Neural cell (in vitro differentiated cells): ENCODE measurements around the gene INSIG1. TPM values are rescaled to one million over a fixed set of nuclear protein-coding genes. Genes with fewer than 3 reads are reported as not detected.

Experiments used
- H2AFZ ChIP-seq: fragments of 200-600, 300-800 bp; sonication (generic), shearing (Covaris generic); 2 replicates; pipeline ENCODE4 v1.6.0; 2014; ENCODE audit warnings: low read depth, mild to moderate bottlenecking, antibody characterized with exemption, low read length, moderate library complexity
- H3F3A ChIP-seq: fragments of 200-600 bp; shearing (Covaris generic); 2 replicates; pipeline ENCODE4 v1.6.1; 2016; ENCODE audit warnings: mild to moderate bottlenecking, moderate library complexity, mixed read lengths, antibody characterized with exemption, low read length; ENCODE audit not compliant: insufficient read depth, poor library complexity, severe bottlenecking
- H3K27ac ChIP-seq: fragments of 200-600, 300-800 bp; sonication (generic), shearing (Covaris generic); 2 replicates; pipeline ENCODE4 v1.5.1; 2014; ENCODE audit warnings: mild to moderate bottlenecking, low read length, moderate library complexity
- H3K27me3 ChIP-seq: fragments of 300-800, 200-600 bp; sonication (generic), shearing (Covaris generic); 2 replicates; pipeline ENCODE4 v1.6.0; 2014; ENCODE audit warnings: mild to moderate bottlenecking, low read depth, low read length, moderate library complexity; ENCODE audit not compliant: insufficient read depth
- H3K36me3 ChIP-seq: fragments of 300-800, 200-600 bp; sonication (generic), shearing (Covaris generic); 2 replicates; pipeline ENCODE4 v1.5.1; 2014; ENCODE audit warnings: mild to moderate bottlenecking, antibody characterized with exemption, low read length, moderate library complexity; ENCODE audit not compliant: insufficient read depth
- H3K4me2 ChIP-seq: fragments of 300-800, 200-600 bp; sonication (generic), shearing (Covaris generic); 2 replicates; pipeline ENCODE4 v1.6.0; 2014; ENCODE audit warnings: mild to moderate bottlenecking, low read length
- H3K4me3 ChIP-seq: fragments of 300-800, 200-600 bp; sonication (generic), shearing (Covaris generic); 2 replicates; pipeline ENCODE4 v1.5.1; 2014; ENCODE audit warnings: mild to moderate bottlenecking, low read length, moderate library complexity
- H3K79me2 ChIP-seq: fragments of 200-600 bp; shearing (Covaris generic); replicated peaks from 2 replicates; pipeline ENCODE4 v1.6.0; 2014; ENCODE audit warnings: mild to moderate bottlenecking, low read length, moderate library complexity; ENCODE audit not compliant: insufficient read depth
- H3K9ac ChIP-seq: fragments of 300-800, 200-600 bp; sonication (generic), shearing (Covaris generic); 2 replicates; pipeline ENCODE4 v1.6.1; 2016; ENCODE audit warnings: mild to moderate bottlenecking, low read length, mixed read lengths
- H3K9me2 ChIP-seq: fragments of 200-600 bp; shearing (Covaris generic); 2 replicates; pipeline ENCODE4 v1.6.1; 2016; ENCODE audit warnings: mild to moderate bottlenecking, low read length, mixed read lengths; ENCODE audit not compliant: insufficient read depth
- H3K9me3 ChIP-seq: fragments of 200-600, 300-800 bp; sonication (generic), shearing (Covaris generic); 2 replicates; pipeline ENCODE4 v1.6.1; 2016; ENCODE audit warnings: mild to moderate bottlenecking, mixed run types, low read length, moderate library complexity, mixed read lengths
- H4K20me1 ChIP-seq: fragments of 200-600 bp; shearing (Covaris generic); 2 replicates; pipeline ENCODE4 v1.6.1; 2016; ENCODE audit warnings: mild to moderate bottlenecking, mixed run types; ENCODE audit not compliant: insufficient read depth
- CTCF ChIP-seq: fragments of 450-650 bp; IDR thresholded peaks from 2 replicates; pipeline ENCODE4 v1.5.1; 2014; ENCODE audit warnings: antibody characterized with exemption, mild to moderate bottlenecking, moderate library complexity; ENCODE audit not compliant: poor library complexity, severe bottlenecking
- EP300 ChIP-seq: fragments of 450-650 bp; conservative IDR thresholded peaks from 2 replicates; pipeline ENCODE4 v1.6.1; 2014; ENCODE audit warnings: antibody characterized with exemption, mild to moderate bottlenecking, moderate library complexity; ENCODE audit not compliant: poor library complexity, severe bottlenecking
- EZH2 ChIP-seq: fragments of 200-600, 300-800 bp; shearing (Covaris generic), sonication (generic); IDR thresholded peaks from 2 replicates; pipeline ENCODE4 v1.6.1; 2014; ENCODE audit warnings: antibody characterized with exemption, low read length, borderline replicate concordance, mild to moderate bottlenecking; ENCODE audit not compliant: insufficient read depth, poor library complexity, severe bottlenecking
- MXI1 ChIP-seq: fragments of 450-650 bp; conservative IDR thresholded peaks from 2 replicates; pipeline ENCODE4 v1.6.1; 2014; ENCODE audit warnings: antibody characterized with exemption, mild to moderate bottlenecking; ENCODE audit not compliant: poor library complexity, severe bottlenecking
- POLR2AphosphoS5 ChIP-seq: IDR thresholded peaks from 2 replicates; pipeline ENCODE4 v1.6.1; 2012
- RAD21 ChIP-seq: fragments of 450-650 bp; conservative IDR thresholded peaks from 2 replicates; pipeline ENCODE4 v1.6.1; 2014; ENCODE audit warnings: antibody characterized with exemption, mild to moderate bottlenecking, moderate library complexity
- REST ChIP-seq: IDR thresholded peaks from 2 replicates; pipeline ENCODE4 v1.6.1; 2012; ENCODE audit warnings: borderline replicate concordance
- SMC3 ChIP-seq: fragments of 450-650 bp; conservative IDR thresholded peaks from 2 replicates; pipeline ENCODE4 v1.6.1; 2014; ENCODE audit warnings: antibody characterized with exemption, mild to moderate bottlenecking, moderate library complexity; ENCODE audit not compliant: poor library complexity
- TAF1 ChIP-seq: IDR thresholded peaks from 2 replicates; pipeline ENCODE4 v1.6.1; 2012; ENCODE audit warnings: low read depth
- polyA plus RNA-seq: library from polyadenylated mRNA; depleted of rRNA; stranded (reverse); fragments of >200 nt; gene quantifications from 2 replicates; pipeline ENCODE4 v1.2.3, GENCODE V29; 2014

The INSIG1 gene
- polyA plus RNA-seq, 1 donor from 2014 or later: 71.0 TPM

GRCh38 chr7:155289949-155290501, 7.7 kb upstream of the INSIG1 start:
- no peaks in the 10 kb centered on the region for H3K9me2 ChIP-seq
- H3K79me2 ChIP-seq: no peaks in the 10 kb centered on the region
- no peaks in the 10 kb centered on the region for H4K20me1 ChIP-seq
- H3K4me3 ChIP-seq: no peak overlapping the region
- no peaks in the 10 kb centered on the region for H3K36me3 ChIP-seq
- no peak overlapping the region for H2AFZ ChIP-seq
- H3K9me3 ChIP-seq: peaks cover 3% of the 10 kb centered on the region
- no peaks in the 10 kb centered on the region for H3K27me3 ChIP-seq
- H3F3A ChIP-seq: no peaks in the 10 kb centered on the region
- TF ChIP-seq POLR2AphosphoS5 (no peak), CTCF (no peak), MXI1 (no peak), EZH2 (no peak), REST (no peak), EP300 (no peak), SMC3 (no peak), RAD21 (no peak), TAF1 (no peak)
- no peak overlapping the region for H3K4me2 ChIP-seq
- H3K9ac ChIP-seq: no peak overlapping the region
- no peak overlapping the region for H3K27ac ChIP-seq

- no peak overlapping the region for H3K9ac ChIP-seq
- H3K27me3 ChIP-seq: no peaks in the 10 kb centered on the region
- no peaks in the 10 kb centered on the region for H3F3A ChIP-seq
- peaks cover 3% of the 10 kb centered on the region for H3K9me3 ChIP-seq
- TF ChIP-seq POLR2AphosphoS5 (no peak), CTCF (no peak), RAD21 (no peak), EP300 (no peak), REST (no peak), EZH2 (no peak), TAF1 (no peak), SMC3 (no peak), MXI1 (no peak)
- no peaks in the 10 kb centered on the region for H3K36me3 ChIP-seq
- no peaks in the 10 kb centered on the region for H4K20me1 ChIP-seq
- no peak overlapping the region for H2AFZ ChIP-seq
- no peak overlapping the region for H3K27ac ChIP-seq
- H3K79me2 ChIP-seq: no peaks in the 10 kb centered on the region
- no peak overlapping the region for H3K4me2 ChIP-seq
- H3K9me2 ChIP-seq: no peaks in the 10 kb centered on the region
- H3K4me3 ChIP-seq: no peak overlapping the region
Measured at GRCh38 chr7:155291045-155291530, 6.6 kb upstream of the INSIG1 start.
